HG03095 (cell line): ENCODE data around the gene CHRNG.
A peak's percentile ranks its signal among the peaks of the same experiment; 100 is the strongest.
"Not testable (repeated sequence)": the region's sequence is repeated elsewhere in the genome, so short reads cannot be mapped to it uniquely, and the experiment has no call there.

Experiments
- ATAC-seq: cut with Tn5 transposase; IDR thresholded peaks from one replicate; pipeline ENCODE4 v1.9.1; 2021; ENCODE audit warnings: moderate library complexity; ENCODE audit not compliant: unreplicated experiment

The CHRNG gene

GRCh38 chr2:232543928-232544631, 4.6 kb downstream of the CHRNG start:
- no peak for ATAC-seq

- no peak for ATAC-seq
These were observed 5.2 kb downstream of the CHRNG start for GRCh38 chr2:232544674-232545073.

GRCh38 chr2:232545511-232546375, 6.3 kb downstream of the CHRNG start:
- ATAC-seq = no peak

- no peak for ATAC-seq
These were observed 8.5 kb downstream of the CHRNG start for GRCh38 chr2:232547991-232548390.

GRCh38 chr2:232549655-232550353, 10.3 kb downstream of the CHRNG start:
- ATAC-seq = no peak

GRCh38 chr2:232550354-232551249, 11.1 kb downstream of the CHRNG start, which contains the start of the genes EIF4E2 and TIGD1:
Gene EIF4E2, plus strand, starts transcription at chr2:232550689. Its CDS starts 36 bp downstream, at chr2:232550725.
Gene TIGD1, minus strand, starts transcription at chr2:232550557. Its CDS starts 675 bp downstream, at chr2:232549882.
- peak; percentile 94 for ATAC-seq

GRCh38 chr2:232551250-232551638, 11.8 kb downstream of the CHRNG start:
- no peak for ATAC-seq

GRCh38 chr2:232551776-232552175, 12.3 kb downstream of the CHRNG start:
- ATAC-seq = no peak

GRCh38 chr2:232556426-232556825, 16.9 kb downstream of the CHRNG start:
- no peak for ATAC-seq

GRCh38 chr2:232562515-232563151, 23.1 kb downstream of the CHRNG start:
- ATAC-seq = no peak

GRCh38 chr2:232563580-232563979, 24.1 kb downstream of the CHRNG start:
- ATAC-seq = no peak

- no peak for ATAC-seq
These were observed 28.2 kb downstream of the CHRNG start for GRCh38 chr2:232567721-232568120.

- ATAC-seq = no peak
These were observed 28.7 kb downstream of the CHRNG start for GRCh38 chr2:232568161-232568560.

GRCh38 chr2:232569541-232569940, 30.0 kb downstream of the CHRNG start:
- ATAC-seq = no peak

- not testable (repeated sequence) for ATAC-seq
These were observed 31.0 kb downstream of the CHRNG start for GRCh38 chr2:232570481-232570880.

- no peak for ATAC-seq
These were observed 31.6 kb downstream of the CHRNG start for GRCh38 chr2:232571026-232571474.

- no peak for ATAC-seq
These were observed 33.5 kb downstream of the CHRNG start for GRCh38 chr2:232573042-232573441.

GRCh38 chr2:232573771-232574435, 34.4 kb downstream of the CHRNG start:
- no peak for ATAC-seq

GRCh38 chr2:232574674-232575403, 35.3 kb downstream of the CHRNG start:
- ATAC-seq = no peak
